Measurements from ENCODE around the gene PLPPR1. TPM values are rescaled to one million over a fixed set of nuclear protein-coding genes. Genes with fewer than 3 reads are reported as not detected.
A peak's percentile ranks its signal among the peaks of the same experiment; 100 is the strongest.

The PLPPR1 gene
- total and polyA plus RNA-seq, 2 experiments from 2014 or later, result 1.3 to 3.7 TPM

GRCh38 chr9:101371813-101372212, 343.3 kb downstream of the PLPPR1 start:
- ATAC-seq, result no peak

GRCh38 chr9:101372327-101373118, 344.0 kb downstream of the PLPPR1 start:
- no peak for TF ChIP-seq JUNB (IDR thresholded peaks at IDR 0.05; ENCODE audit: unreplicated experiment)
- TF ChIP-seq ETS1 (IDR thresholded peaks at IDR 0.05), result no peak
- TF ChIP-seq, protein P1, sequence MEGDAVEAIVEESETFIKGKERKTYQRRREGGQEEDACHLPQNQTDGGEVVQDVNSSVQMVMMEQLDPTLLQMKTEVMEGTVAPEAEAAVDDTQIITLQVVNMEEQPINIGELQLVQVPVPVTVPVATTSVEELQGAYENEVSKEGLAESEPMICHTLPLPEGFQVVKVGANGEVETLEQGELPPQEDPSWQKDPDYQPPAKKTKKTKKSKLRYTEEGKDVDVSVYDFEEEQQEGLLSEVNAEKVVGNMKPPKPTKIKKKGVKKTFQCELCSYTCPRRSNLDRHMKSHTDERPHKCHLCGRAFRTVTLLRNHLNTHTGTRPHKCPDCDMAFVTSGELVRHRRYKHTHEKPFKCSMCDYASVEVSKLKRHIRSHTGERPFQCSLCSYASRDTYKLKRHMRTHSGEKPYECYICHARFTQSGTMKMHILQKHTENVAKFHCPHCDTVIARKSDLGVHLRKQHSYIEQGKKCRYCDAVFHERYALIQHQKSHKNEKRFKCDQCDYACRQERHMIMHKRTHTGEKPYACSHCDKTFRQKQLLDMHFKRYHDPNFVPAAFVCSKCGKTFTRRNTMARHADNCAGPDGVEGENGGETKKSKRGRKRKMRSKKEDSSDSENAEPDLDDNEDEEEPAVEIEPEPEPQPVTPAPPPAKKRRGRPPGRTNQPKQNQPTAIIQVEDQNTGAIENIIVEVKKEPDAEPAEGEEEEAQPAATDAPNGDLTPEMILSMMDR (conservative IDR thresholded peaks at IDR 0.05; ENCODE audit: low read depth in 2 of 2), result no peak
- TF ChIP-seq CREB1 (CRISPR knock-in tag; IDR thresholded peaks at IDR 0.05; ENCODE audit: low read depth), result no peak
- no peak for TF ChIP-seq STAT1 (IDR thresholded peaks at IDR 0.05; ENCODE audit: unreplicated experiment)
- Histone ChIP-seq H3K27ac (ENCODE audit: low read depth) (no peak overlapping the region), H3K4me1 (ENCODE audit: insufficient read depth) (peaks cover 5% of the 10 kb centered on the region; the same call in 1 of the 2 replicates), H3F3A (replicated peaks; ENCODE audit: low read depth) (no peaks in the 10 kb centered on the region), H3K36me3 (ENCODE audit: insufficient read depth) (no peaks in the 10 kb centered on the region), H4K20me1 (replicated peaks; ENCODE audit: insufficient read depth) (no peaks in the 10 kb centered on the region), H3K9me2 (ENCODE audit: insufficient read depth) (no peaks in the 10 kb centered on the region), H3K4me3 (no peak overlapping the region), H2AFZ (peak overlapping the region; percentile 38; the same call in 1 of the 2 replicates), H3K27me3 (ENCODE audit: insufficient read depth) (no peaks in the 10 kb centered on the region), H3K79me2 (replicated peaks; ENCODE audit: insufficient read depth) (no peaks in the 10 kb centered on the region), H3K4me2 (no peak overlapping the region)
- Mint-ChIP-seq H3K4me1 (peaks cover 19% of the 10 kb centered on the region; the same call in 2 of the 3 replicates), H3K36me3 (ENCODE audit: low read depth) (no peaks in the 10 kb centered on the region), H3K9me3 (peaks cover 1% of the 10 kb centered on the region; the same call in 1 of the 3 replicates), H3K4me3 (no peak overlapping the region), H3K27ac (no peak overlapping the region), H3K27me3 (ENCODE audit: insufficient read depth, low read depth, poor library complexity) (no peaks in the 10 kb centered on the region)
- no peak for ATAC-seq
- DNase-seq (ENCODE audit: low spot score), result no peak

More at GRCh38 chr9:101371813-101372212, 343.3 kb downstream of the PLPPR1 start:
- peaks cover 5% of the 10 kb centered on the region; the same call in 1 of the 2 replicates for H3K4me1 ChIP-seq (ENCODE audit: insufficient read depth)
- no peaks in the 10 kb centered on the region for H3K9me3 Mint-ChIP-seq
- no peaks in the 10 kb centered on the region for H3K27me3 Mint-ChIP-seq (ENCODE audit: insufficient read depth, low read depth, poor library complexity)
- TF ChIP-seq ZNF114 (CRISPR knock-in tag; IDR thresholded peaks at IDR 0.05) (no peak), NANOG (IDR thresholded peaks at IDR 0.05; ENCODE audit: borderline replicate concordance) (no peak)
- H3K79me2 ChIP-seq (replicated peaks; ENCODE audit: insufficient read depth), result no peaks in the 10 kb centered on the region
- H3F3A ChIP-seq (replicated peaks; ENCODE audit: low read depth), result no peaks in the 10 kb centered on the region
- peaks cover 19% of the 10 kb centered on the region; the same call in 2 of the 3 replicates for H3K4me1 Mint-ChIP-seq
- no peak overlapping the region for H3K4me3 Mint-ChIP-seq
- no peaks in the 10 kb centered on the region for H3K9me2 ChIP-seq (ENCODE audit: insufficient read depth)
- H3K27ac ChIP-seq (ENCODE audit: low read depth), result no peak overlapping the region
- no peak for DNase-seq (ENCODE audit: low spot score)
- H3K27ac Mint-ChIP-seq, result no peak overlapping the region
- no peaks in the 10 kb centered on the region for H3K27me3 ChIP-seq (ENCODE audit: insufficient read depth)
- no peak overlapping the region for H2AFZ ChIP-seq
- H3K4me3 ChIP-seq, result no peak overlapping the region
- no peaks in the 10 kb centered on the region for H3K36me3 Mint-ChIP-seq (ENCODE audit: low read depth)
- H3K36me3 ChIP-seq (ENCODE audit: insufficient read depth), result no peaks in the 10 kb centered on the region
- H3K4me2 ChIP-seq, result no peak overlapping the region
- no peaks in the 10 kb centered on the region for H4K20me1 ChIP-seq (replicated peaks; ENCODE audit: insufficient read depth)

Small RNA genes lying within 50 kb of the gene (small RNA-seq; reads per million reads assigned to genes)
- gene RF00322 (ENCODE audit: low replicate concordance), result not detected

Data from GM23338 (cell line).